ENCODE results near the gene APOA5.
"Not testable (repeated sequence)": the region's sequence is repeated elsewhere in the genome, so short reads cannot be mapped to it uniquely, and the experiment has no call there.

The APOA5 gene

DNA sequence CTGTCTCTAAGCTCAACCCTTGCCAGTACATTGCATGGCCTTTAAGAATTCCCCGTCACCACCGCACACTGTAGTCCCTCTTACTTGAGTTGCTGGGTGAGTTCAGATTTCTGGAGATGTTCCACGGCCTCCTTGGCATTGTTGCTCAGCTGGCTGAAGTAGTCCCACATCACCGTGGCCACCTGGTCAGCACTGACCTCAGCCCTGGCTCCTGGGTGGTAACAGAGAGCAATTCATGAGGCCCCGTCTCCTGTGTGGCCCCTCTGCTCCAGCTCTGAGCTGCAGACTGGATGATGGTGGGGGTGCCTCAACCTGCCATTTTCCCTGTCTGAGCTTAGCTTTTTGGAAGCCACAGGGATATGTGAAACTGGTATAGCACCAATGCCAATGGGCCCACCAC is 30.9 kb upstream of the APOA5 start:
- Histone ChIP-seq H3K36me3 (ENCODE audit: insufficient read depth, low read length) (no peaks in the 10 kb centered on the region), H2AFZ (ENCODE audit: low read depth, low read length) (no peak overlapping the region), H3K4me3 (ENCODE audit: low read length) (no peak overlapping the region), H3K27me3 (ENCODE audit: insufficient read depth, low read length) (peaks cover 8% of the 10 kb centered on the region), H3K9me3 (ENCODE audit: low read length) (no peaks in the 10 kb centered on the region), H3K4me1 (ENCODE audit: insufficient read depth, low read length) (no peaks in the 10 kb centered on the region)

DNA sequence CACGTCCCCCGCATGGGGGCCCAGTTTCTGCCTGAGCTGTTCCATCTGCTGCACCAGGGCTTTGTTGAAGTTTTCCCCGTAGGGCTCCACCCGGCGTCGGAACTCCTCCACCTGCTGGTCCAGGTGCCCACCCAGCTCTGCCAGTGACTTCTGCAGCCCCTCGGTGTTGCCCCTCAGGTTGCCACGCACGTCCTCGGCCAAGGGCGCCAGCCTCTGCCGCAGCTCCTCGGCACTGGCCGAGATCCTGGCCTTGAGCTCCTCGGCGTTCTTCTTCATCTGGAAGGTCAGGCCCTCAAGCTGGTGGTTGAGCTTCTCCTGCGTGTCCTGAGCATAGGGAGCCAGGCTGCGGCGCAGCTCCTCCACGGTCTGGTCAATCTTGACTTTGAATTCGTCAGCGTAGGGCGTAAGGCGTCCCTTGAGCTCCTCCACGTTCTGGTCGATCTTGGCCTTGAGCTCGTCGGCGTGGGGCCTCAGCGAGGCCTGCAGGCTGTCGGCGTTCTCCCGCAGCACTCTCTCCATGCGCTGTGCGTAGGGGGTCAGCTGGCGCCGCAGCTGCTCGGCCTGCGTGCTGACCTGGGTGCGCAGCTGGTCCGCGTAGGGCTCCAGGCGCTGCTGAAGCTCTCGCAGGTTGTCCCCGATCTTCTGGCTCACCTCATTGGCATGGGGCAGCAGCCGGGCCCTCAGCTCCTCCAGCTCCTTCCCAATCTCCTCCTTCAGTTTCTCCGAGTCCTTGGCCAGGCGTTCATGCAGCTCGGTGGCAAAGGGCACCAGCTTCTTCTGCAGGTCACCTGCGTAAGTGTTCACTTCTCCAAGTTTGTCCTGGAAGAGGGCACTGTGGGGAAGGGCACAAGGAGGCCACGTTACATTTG is 29.6 kb upstream of the APOA5 start:
- peaks cover 6% of the 10 kb centered on the region for H3K27me3 ChIP-seq (ENCODE audit: insufficient read depth, low read length)
- no peaks in the 10 kb centered on the region for H3K4me1 ChIP-seq (ENCODE audit: insufficient read depth, low read length)
- no peak overlapping the region for H3K4me3 ChIP-seq (ENCODE audit: low read length)
- no peak overlapping the region for H2AFZ ChIP-seq (ENCODE audit: low read depth, low read length)
- no peaks in the 10 kb centered on the region for H3K9me3 ChIP-seq (ENCODE audit: low read length)
- no peaks in the 10 kb centered on the region for H3K36me3 ChIP-seq (ENCODE audit: insufficient read depth, low read length)

DNA sequence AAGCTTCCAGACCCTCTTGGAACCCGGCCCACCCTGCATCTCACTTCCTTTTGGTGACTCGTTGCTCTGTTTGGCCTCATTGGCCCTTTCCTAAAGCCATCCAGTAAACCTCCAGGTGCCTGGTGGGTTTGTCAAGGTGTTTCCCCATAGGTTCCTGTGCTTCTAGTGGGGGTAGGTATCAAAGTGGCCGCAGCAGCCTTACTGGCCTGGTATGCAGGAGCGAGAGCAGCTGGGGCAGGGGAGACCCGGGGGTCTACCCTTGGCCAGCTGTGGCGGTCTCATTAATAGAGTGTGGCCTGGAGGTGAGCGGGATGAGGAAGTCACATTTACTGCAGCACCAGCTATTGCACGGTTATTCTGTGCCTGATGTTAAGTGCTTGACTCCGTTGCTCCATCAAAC is 27.4 kb upstream of the APOA5 start:
- no peaks in the 10 kb centered on the region for H3K36me3 ChIP-seq (ENCODE audit: insufficient read depth, low read length)
- no peak overlapping the region for H2AFZ ChIP-seq (ENCODE audit: low read depth, low read length)
- H3K4me3 ChIP-seq (ENCODE audit: low read length), result no peak overlapping the region
- H3K27me3 ChIP-seq (ENCODE audit: insufficient read depth, low read length), result peaks cover 6% of the 10 kb centered on the region
- H3K9me3 ChIP-seq (ENCODE audit: low read length), result no peaks in the 10 kb centered on the region
- H3K4me1 ChIP-seq (ENCODE audit: insufficient read depth, low read length), result no peaks in the 10 kb centered on the region

DNA sequence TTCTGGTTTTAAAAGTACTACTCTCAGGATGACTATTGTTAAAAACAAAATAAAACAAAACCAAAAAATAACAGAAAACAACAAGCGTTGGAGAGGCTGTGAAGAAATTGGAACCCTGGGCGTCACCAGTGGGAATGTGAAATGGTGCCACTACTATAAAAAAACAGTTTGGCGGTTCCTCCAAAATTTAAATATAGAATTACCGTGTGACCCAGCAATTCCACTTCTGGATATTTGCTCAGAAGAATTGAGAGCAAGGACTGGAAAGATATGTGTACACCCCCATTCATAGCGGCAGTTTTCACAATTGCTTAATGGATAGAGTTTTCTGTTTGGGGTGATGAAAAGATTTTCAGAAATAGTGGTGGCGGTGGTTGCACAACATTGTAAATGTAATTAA is 22.8 kb upstream of the APOA5 start:
- no peaks in the 10 kb centered on the region for H3K4me1 ChIP-seq (ENCODE audit: insufficient read depth, low read length)
- H3K36me3 ChIP-seq (ENCODE audit: insufficient read depth, low read length), result no peaks in the 10 kb centered on the region
- H3K9me3 ChIP-seq (ENCODE audit: low read length), result no peaks in the 10 kb centered on the region
- no peak overlapping the region for H3K4me3 ChIP-seq (ENCODE audit: low read length)
- no peak overlapping the region for H2AFZ ChIP-seq (ENCODE audit: low read depth, low read length)
- H3K27me3 ChIP-seq (ENCODE audit: insufficient read depth, low read length), result no peaks in the 10 kb centered on the region

DNA sequence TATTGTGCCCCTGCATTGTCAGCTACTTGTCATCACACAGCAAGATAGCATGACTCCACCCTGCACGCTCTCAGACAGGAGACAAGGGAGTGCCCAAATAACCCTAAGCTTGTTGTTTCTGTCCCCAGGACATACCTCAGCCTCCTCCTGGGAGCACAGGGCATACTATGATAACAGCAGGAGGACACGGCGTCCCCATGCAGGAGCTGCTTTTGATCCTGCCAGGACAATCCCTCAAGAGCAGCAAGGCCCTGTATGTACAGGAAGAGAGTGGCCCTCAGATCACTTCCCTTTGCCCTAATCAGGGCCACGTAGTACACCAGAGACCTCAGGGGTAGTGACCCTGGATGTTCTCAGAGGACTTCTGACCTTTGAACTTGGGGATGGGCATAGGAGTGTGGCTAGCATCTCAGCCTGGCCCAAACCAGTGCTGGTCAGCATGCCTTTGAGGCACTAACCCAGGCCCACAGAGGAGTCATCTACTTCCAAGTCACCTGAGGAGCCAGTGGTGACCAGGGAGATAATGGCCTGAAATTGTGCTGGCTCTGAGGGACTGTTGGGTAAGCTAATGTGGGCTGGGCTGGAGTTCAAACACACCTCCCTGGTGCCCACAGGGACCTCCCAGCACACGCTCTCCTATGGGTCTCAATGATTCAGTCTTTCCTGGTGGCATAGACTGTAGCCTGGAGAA is 22.2 kb upstream of the APOA5 start:
- H3K36me3 ChIP-seq (ENCODE audit: insufficient read depth, low read length), result no peaks in the 10 kb centered on the region
- no peaks in the 10 kb centered on the region for H3K27me3 ChIP-seq (ENCODE audit: insufficient read depth, low read length)
- no peak overlapping the region for H2AFZ ChIP-seq (ENCODE audit: low read depth, low read length)
- H3K4me1 ChIP-seq (ENCODE audit: insufficient read depth, low read length), result no peaks in the 10 kb centered on the region
- H3K9me3 ChIP-seq (ENCODE audit: low read length), result no peaks in the 10 kb centered on the region
- H3K4me3 ChIP-seq (ENCODE audit: low read length), result no peak overlapping the region

- Histone ChIP-seq H3K9me3 (ENCODE audit: low read length) (no peaks in the 10 kb centered on the region), H2AFZ (ENCODE audit: low read depth, low read length) (no peak overlapping the region), H3K27me3 (ENCODE audit: insufficient read depth, low read length) (no peaks in the 10 kb centered on the region), H3K4me3 (ENCODE audit: low read length) (no peak overlapping the region), H3K36me3 (ENCODE audit: insufficient read depth, low read length) (no peaks in the 10 kb centered on the region), H3K4me1 (ENCODE audit: insufficient read depth, low read length) (no peaks in the 10 kb centered on the region)
Measured at GRCh38 chr11:116813170-116813569, 21.5 kb upstream of the APOA5 start.

GRCh38 chr11:116812109-116812508 is 20.4 kb upstream of the APOA5 start:
- Histone ChIP-seq H3K4me3 (ENCODE audit: low read length) (no peak overlapping the region), H3K27me3 (ENCODE audit: insufficient read depth, low read length) (no peaks in the 10 kb centered on the region), H3K4me1 (ENCODE audit: insufficient read depth, low read length) (no peaks in the 10 kb centered on the region), H2AFZ (ENCODE audit: low read depth, low read length) (no peak overlapping the region), H3K9me3 (ENCODE audit: low read length) (no peaks in the 10 kb centered on the region), H3K36me3 (ENCODE audit: insufficient read depth, low read length) (no peaks in the 10 kb centered on the region)

- Histone ChIP-seq H3K4me3 (ENCODE audit: low read length) (no peak overlapping the region), H3K27me3 (ENCODE audit: insufficient read depth, low read length) (no peaks in the 10 kb centered on the region), H3K9me3 (ENCODE audit: low read length) (no peaks in the 10 kb centered on the region), H3K4me1 (ENCODE audit: insufficient read depth, low read length) (no peaks in the 10 kb centered on the region), H3K36me3 (ENCODE audit: insufficient read depth, low read length) (no peaks in the 10 kb centered on the region), H2AFZ (ENCODE audit: low read depth, low read length) (no peak overlapping the region)
Measured at GRCh38 chr11:116811194-116811593, 19.5 kb upstream of the APOA5 start.

DNA sequence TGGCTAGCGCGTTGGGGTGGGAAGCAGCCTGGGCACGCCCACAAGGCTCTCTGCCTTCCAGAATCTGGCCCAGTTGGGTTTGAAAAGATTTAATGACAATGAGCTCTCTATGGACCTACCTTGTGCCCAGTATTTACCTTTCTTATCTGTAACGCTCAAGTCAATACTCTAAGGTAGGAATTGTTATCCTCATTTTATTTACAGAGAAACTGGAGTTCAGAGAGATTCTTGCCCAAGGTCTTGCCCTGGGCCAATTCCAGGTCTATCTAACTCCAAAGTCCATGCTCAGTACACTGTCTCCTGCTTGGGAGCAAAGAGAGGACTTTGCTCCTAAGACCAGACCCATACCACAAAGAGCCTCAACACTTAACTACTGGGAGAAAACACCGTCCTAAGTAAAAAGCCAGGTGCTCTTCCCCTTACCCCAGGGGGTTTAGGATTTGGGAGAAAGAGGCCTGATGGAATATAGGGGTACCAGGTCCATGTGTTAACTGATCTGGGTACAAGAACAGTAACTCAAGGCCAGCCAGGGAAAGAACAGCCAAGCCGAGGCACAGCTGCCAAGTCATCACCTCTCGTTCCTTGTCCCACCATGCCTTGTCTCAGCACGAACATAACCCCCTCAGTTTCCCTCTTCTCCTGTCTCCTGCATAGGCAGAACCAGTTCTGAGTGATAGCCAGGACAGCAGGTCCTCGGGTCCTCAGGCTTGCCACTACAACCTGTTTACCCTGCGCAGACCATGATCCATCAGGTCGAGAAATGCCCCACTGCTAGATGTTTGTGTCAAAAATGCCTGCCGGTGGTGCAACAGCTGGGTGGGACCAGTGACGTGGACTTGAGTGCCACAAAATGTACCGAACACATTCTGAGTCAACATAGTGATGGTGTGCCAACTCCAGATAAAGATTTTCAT is 16.8 kb upstream of the APOA5 start:
- H3K9me3 ChIP-seq (ENCODE audit: low read length), result no peaks in the 10 kb centered on the region
- no peaks in the 10 kb centered on the region for H3K36me3 ChIP-seq (ENCODE audit: insufficient read depth, low read length)
- H3K4me3 ChIP-seq (ENCODE audit: low read length), result no peak overlapping the region

DNA sequence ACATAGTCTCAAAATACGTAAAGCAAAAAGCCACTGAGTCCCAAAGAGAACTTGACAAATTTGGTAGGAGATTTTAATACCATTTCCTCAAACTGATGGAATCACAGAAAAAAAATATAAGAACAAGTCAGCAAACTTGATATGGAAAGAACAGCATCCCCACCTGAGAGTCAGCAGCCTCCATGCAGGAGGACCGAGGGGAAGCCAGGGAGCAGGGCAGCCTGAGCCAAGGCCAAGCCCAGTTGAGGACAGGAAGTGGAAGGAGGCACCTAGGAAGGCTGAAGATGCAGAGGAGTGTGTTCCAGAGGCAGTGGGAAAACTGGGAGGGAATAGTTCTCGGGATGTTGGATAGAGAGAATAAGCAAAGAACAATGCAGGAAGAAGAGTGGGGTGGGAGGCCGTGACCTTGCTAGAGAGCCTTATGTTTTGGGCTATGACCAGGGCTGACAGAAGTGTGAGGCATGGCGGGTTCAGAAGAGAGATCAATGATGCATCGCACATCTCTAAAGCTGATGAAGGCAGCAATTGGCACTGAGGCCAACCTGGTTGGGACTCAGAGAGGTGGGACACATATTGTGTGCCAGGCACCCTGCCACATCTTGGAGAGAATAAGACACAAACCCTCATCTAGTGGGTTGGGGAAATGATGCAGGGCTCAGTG is 16.1 kb upstream of the APOA5 start:
- Histone ChIP-seq H3K4me1 (ENCODE audit: insufficient read depth, low read length) (no peaks in the 10 kb centered on the region), H3K4me3 (ENCODE audit: low read length) (no peak overlapping the region), H3K27me3 (ENCODE audit: insufficient read depth, low read length) (no peaks in the 10 kb centered on the region), H2AFZ (ENCODE audit: low read depth, low read length) (no peak overlapping the region), H3K36me3 (ENCODE audit: insufficient read depth, low read length) (no peaks in the 10 kb centered on the region), H3K9me3 (ENCODE audit: low read length) (no peaks in the 10 kb centered on the region)

More for the DNA sequence above, 16.8 kb upstream of the APOA5 start:
- Histone ChIP-seq H3K4me1 (ENCODE audit: insufficient read depth, low read length) (no peaks in the 10 kb centered on the region), H3K27me3 (ENCODE audit: insufficient read depth, low read length) (no peaks in the 10 kb centered on the region), H2AFZ (ENCODE audit: low read depth, low read length) (no peak overlapping the region)

GRCh38 chr11:116804001-116804400 is 12.3 kb upstream of the APOA5 start:
- Histone ChIP-seq H3K27me3 (ENCODE audit: insufficient read depth, low read length) (no peaks in the 10 kb centered on the region), H3K4me1 (ENCODE audit: insufficient read depth, low read length) (no peaks in the 10 kb centered on the region), H3K9me3 (ENCODE audit: low read length) (no peaks in the 10 kb centered on the region), H3K36me3 (ENCODE audit: insufficient read depth, low read length) (no peaks in the 10 kb centered on the region), H3K4me3 (ENCODE audit: low read length) (no peak overlapping the region), H2AFZ (ENCODE audit: low read depth, low read length) (no peak overlapping the region)

DNA sequence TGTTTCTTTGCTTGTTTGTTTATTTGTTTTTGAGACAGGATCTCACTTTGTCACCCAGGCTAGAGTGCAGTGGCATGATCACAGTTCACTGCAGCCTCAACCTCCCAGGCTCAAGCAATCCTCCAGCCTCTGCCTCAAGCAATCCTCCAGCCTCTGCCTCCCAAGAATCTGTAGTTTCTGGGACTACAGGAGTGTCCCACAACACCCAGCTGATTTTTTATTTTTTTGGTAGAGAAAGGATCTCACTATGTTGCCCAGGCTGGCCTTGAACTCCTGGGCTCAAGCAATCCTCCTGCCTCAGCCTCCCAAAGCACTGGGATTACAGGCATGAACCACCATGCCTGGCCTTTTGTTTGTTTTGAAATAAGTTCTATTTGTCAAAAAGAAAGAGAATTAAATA is 10.0 kb upstream of the APOA5 start:
- not testable (repeated sequence) for H3K27me3 ChIP-seq (ENCODE audit: insufficient read depth, low read length); H3K9me3 ChIP-seq (ENCODE audit: low read length); H3K4me1 ChIP-seq (ENCODE audit: insufficient read depth, low read length); H3K4me3 ChIP-seq (ENCODE audit: low read length); H2AFZ ChIP-seq (ENCODE audit: low read depth, low read length); H3K36me3 ChIP-seq (ENCODE audit: insufficient read depth, low read length)

Data from neuron (in vitro differentiated cells).